Activated CD8-positive, alpha-beta memory T cell treated with anti-CD3 and anti-CD28 coated beads, Interleukin-2, amount 50 U/mL, for 4 hours (primary cell): ENCODE data around the gene TIRAP.

Source experiments
- DNase-seq: peaks from one replicate; pipeline ENCODE4 v3.0.0-alpha.2; 2020

Gene TIRAP

DNA sequence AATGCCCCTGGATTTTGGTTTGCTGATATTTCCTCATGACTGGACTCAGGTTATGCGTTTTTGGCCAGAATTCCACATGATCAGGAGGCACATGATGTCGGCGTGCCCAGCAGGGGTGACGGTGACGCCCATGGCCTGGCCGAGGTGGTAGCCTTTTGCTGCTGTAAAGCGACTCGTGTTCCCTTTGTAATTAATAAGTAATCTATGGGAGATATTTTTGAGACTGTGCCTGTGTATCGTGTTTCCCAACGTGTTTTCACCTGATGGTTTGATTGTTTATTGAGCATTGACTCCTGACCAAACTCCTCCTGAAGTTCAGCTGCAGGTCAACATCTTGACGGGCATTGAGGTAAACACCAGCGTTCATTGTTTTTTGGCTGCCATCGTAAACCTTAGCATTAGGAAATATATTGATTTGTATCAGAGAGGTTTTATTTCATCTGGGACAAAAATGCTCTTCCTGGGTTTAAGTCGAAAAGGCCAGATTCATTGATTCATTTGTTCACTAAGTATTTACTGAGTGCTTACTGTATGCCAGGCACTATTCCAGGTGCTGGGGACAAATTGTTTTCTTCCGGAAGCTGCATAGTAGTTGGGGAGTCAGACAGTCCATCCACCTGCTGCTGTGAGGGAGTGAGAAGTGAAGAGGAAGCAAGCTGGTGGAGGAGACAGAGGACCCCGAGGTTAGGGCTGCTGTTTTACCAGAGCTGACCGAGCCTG lies 44.5 kb downstream of the TIRAP start:
- DNase-seq = no peak

DNA sequence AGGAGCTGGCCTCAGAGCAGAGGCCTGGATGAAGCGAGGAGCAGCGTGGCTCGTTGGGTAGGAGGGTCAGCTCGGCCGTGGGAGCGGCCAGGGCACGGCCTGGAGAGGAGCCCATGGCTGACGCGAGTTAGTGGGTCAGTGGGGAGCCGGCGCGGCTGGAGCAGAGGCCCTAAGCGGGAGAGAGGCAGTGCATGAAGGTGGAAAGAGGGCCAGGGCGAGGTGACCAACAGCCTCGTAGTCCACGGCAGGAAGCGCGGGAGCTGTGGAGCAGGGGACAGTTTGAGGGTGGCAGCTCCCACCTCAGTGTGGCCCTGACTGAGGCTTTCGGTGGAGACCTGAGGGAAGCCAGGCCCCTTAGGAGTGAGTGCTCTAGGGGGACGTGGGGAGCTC lies 45.1 kb downstream of the TIRAP start:
- DNase-seq = no peak

GRCh38 chr11:126328444-126328843 lies 45.6 kb downstream of the TIRAP start:
- no peak for DNase-seq

DNA sequence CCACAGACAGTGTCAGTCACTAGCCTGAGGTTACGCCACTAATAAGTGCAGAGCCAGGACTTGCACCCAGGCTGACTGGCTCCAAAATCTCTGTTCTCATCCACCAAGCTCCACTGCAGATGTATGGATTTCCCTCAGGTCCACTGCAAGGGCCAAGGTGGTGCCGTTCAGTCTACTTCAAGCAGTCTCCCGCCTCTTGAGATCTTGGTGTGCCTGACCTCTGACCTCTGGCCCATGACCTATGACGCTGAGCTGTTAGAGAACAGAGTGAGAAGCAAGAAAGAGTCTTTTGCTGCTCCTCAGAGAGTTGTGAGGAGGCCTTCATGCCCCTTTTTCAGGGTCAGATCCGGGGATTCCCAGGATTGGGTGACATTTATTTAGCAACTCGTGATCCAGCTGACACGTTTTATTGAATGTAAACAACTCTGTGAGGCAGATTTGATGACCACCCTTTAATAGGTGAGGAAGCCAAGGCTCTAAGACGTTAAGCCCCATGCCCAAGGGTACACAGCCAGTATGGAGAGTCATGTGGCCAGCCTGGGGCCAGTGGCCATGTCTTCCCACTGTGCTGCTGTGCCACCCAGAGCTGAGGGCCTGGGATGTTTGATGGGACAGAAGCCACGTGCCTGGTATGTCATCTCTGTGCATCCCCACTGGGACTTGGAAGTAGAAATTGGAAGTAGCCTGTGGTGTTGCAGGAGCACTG lies 46.2 kb downstream of the TIRAP start:
- no peak for DNase-seq

DNA sequence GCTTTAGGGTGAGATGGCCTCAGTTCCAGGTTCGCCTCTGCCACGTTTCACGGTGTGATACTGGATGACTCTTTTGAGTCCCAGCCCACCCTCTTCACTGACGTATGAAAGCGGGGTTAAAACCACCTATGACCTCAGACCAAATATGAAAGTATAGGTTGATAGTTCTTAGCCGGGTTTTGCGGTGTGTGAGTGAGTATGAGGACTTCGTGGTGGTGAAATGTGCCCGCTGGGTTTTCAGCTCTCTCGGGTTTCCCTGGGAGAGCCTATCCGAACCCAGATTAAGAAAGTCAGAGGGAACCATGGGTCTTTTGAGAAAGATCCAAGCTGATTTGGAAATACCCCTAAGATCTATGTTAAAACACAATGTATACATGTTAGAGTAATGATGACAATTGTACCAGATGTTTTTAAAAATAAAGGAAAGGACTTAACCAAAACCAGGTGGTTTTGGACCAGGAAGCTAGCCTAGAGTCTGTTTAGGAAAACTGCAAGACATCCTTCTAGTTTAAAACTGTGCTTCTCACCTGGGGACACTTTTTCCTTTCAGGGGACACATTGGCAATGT lies 46.8 kb downstream of the TIRAP start:
- peak; percentile 27 for DNase-seq

DNA sequence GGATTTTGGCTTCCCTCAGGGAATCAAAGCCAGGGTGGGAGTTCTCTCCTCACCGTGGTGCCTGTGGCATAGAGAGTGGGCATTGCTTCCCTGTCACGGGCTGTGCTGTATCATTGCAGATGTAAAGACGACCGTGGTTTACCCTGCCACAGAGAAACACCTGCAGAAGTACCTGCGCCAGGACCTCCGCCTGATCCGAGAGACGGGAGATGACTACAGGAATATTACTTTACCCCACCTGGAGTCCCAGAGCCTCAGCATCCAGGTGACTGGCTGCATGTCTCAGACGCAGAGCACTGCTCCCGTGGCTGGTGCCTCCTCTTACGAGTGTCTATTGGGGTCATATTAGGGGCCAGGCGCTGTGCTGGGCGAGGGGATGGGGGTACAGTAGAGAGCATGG lies 48.4 kb downstream of the TIRAP start:
- DNase-seq = no peak

- no peak for DNase-seq
These were observed 49.4 kb downstream of the TIRAP start for GRCh38 chr11:126332221-126332711.

- DNase-seq = no peak
These were observed 50.2 kb downstream of the TIRAP start for GRCh38 chr11:126333142-126333541.

GRCh38 chr11:126334659-126335462 lies 52.0 kb downstream of the TIRAP start:
- no peak for DNase-seq

- DNase-seq = no peak
These were observed 52.5 kb downstream of the TIRAP start for GRCh38 chr11:126335463-126335760.

DNA sequence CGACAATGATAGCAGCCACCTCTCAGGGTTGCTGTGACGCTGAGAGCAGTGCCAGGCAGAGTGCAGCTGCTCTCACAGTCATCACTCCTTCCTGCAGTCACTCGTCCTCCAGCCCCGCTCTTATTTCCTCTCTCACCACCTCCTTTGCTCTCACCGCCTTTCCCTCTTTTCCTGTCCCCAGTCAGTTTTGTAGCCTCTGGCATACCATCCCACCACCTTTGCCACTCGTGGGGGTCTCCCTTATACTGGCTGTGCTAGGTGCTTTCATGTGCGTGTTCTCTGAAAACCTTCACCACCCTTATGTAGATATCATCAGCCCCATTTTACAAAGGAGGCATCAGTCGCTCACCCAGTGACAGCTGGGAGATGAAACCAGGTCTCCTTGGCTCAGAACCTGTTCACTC lies 53.2 kb downstream of the TIRAP start:
- DNase-seq = no peak

GRCh38 chr11:126336671-126337101 lies 53.8 kb downstream of the TIRAP start:
- no peak for DNase-seq

DNA sequence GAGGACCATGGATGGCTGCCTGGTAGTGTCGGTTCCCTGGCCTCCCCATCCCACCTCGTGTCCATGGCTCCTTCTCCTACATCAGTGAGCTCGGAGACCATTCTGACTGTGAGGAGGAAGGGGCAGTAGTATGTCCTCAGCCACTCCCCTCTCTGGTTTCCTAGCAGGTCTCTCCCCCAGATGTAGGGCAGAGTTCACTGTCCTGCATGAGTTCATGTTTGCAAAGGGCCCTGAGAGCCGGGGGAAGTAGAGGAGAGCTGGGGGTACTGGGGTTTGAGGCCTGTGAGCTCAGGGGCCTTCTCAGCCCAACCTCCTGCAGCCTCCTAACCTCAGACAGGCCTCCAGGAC lies 54.2 kb downstream of the TIRAP start:
- no peak for DNase-seq

GRCh38 chr11:126337474-126338241 lies 54.8 kb downstream of the TIRAP start:
- DNase-seq = no peak

- DNase-seq = no peak
These were observed 55.6 kb downstream of the TIRAP start for GRCh38 chr11:126338346-126339055.

DNA sequence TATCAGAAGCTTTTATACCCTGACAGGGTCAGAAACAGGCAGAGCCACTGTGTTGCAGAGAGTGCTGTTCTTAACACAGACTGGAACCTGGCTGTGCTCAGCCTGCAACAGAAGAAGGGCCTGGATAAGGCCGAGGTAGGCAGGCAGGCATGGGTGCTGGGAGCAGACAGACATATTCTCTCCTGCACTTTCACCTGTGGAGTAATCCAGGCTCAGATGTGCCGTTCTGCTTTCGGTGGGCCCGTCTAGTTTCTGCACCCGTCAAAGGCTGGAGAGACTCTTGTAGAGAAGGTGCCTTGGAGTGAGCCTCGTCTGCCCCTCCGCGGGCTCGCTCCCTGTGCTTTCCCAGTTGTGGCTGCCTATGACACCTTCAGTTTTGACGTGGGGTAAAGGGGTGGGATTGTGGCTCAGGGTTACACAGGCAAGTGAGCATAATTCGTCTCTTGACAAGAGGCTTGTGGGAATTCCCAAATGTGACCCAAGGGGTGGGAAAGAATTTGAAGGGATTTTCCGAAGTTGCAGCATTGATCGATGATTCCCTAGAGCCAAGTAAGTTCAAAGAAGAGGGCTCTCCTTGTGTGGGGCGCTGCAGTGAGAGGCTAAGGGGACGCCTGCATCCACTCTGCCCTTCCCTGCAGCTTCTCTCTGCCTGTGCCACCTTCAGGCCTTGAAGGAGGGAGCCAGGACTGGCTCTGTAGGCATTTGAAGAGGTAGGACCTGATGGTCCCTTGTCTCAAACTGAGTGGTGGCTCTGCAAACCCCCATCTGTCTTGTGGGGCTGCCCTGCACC lies 56.4 kb downstream of the TIRAP start:
- DNase-seq = no peak

DNA sequence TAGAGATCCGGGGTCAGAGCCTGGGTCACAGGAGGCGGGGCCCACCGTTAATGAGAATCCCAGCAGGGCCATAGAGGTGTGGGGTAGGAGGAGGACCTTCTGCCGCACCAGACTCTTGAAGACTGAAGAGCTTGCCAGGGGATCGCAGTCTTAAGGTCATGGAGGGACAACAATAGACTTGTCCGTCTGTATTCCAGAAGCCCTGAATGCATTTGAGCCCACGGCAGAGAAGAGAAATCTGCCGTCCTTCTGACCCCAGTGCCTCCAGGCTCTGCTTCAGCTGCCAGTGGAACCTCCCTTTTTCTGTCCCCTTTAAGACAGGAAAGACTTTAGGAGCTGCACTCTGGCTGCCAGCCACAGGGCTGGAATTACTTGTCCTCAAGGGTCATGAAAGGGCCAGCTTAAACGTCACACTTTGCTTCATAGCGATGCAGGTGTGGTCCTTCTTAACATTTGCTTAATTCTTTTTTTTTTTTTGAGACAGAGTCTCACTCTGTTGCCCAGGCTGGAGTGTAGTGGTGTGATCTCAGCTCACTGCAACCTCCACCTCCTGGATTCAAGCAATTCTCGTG lies 57.1 kb downstream of the TIRAP start:
- no peak for DNase-seq

- no peak for DNase-seq
These were observed 58.2 kb downstream of the TIRAP start for GRCh38 chr11:126340960-126341606.

DNA sequence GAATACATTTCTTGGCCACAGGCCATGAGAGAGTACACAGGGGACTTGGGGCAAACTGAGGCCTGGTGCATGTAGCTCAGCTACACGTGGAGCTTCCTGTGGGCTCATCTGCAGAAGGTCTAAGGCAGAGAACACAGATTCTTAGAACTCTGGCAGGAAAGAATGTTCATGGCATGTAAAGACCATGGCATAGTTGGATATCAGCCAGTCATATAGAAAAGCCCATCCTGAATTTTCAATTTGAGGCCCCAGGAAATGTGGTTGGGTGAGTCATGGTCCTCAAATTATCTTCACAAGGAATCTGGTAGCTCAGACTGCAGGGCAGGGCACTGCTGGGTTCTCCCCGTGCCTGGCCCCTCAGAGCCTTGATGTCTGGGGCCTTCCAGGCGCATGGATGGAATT lies 58.9 kb downstream of the TIRAP start:
- no peak for DNase-seq

DNA sequence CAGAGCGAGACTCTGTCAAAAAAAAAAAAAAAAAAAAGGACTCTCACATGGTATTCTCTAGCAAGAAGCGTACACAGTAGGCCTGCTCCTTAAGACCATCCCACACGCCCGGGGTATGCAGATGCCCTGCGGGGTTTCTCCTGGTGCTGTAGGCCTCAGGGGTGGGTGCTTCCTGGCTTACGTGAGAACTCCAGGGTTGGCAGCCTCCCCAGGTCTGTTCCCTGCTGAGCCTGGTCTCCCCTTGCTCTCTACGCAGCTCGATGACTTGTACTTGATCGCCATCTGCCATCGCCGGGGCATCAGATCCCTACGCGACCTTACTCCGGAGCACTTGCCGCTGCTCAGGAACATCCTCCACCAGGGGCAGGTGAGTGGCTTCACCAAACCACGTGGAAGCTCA lies 60.2 kb downstream of the TIRAP start:
- no peak for DNase-seq
